ENCODE data around the gene RCAN2.

DNA sequence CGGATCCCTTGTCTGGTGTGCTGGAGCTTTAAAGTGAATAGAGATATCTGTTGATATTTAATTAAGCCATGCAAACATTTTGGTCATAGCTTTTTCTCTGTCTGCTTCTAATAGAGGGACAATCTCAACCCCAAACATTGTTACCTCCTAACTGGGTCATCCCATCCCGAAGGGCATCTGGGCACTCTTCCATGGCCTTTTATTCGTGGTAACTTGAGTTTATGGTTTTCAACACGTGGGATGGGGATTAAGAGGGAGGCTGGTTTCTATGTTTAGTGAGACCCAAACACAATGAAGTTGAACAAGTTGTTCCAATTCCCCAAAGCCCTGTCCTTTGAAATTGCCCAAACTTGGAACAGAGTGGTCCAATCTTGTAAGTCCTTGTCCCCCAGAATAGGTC lies 319.1 kb downstream of the RCAN2 start:
- TF ChIP-seq, protein P1, sequence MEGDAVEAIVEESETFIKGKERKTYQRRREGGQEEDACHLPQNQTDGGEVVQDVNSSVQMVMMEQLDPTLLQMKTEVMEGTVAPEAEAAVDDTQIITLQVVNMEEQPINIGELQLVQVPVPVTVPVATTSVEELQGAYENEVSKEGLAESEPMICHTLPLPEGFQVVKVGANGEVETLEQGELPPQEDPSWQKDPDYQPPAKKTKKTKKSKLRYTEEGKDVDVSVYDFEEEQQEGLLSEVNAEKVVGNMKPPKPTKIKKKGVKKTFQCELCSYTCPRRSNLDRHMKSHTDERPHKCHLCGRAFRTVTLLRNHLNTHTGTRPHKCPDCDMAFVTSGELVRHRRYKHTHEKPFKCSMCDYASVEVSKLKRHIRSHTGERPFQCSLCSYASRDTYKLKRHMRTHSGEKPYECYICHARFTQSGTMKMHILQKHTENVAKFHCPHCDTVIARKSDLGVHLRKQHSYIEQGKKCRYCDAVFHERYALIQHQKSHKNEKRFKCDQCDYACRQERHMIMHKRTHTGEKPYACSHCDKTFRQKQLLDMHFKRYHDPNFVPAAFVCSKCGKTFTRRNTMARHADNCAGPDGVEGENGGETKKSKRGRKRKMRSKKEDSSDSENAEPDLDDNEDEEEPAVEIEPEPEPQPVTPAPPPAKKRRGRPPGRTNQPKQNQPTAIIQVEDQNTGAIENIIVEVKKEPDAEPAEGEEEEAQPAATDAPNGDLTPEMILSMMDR (IDR thresholded peaks at IDR 0.05): no peak
- TF ChIP-seq EZH2 (IDR thresholded peaks at IDR 0.05; ENCODE audit: borderline replicate concordance, insufficient read depth, low read depth, low read length, poor library complexity, severe bottlenecking): no peak

All from B cell (primary cell).